Panc1 (cell line): ENCODE results near the gene SHB. TPM values are rescaled to one million over a fixed set of nuclear protein-coding genes. Genes with fewer than 3 reads are reported as not detected.
A peak's percentile ranks its signal among the peaks of the same experiment; 100 is the strongest.

Experiments used
- ATAC-seq: fragments of 200-7000 bp; cut with Tn5 transposase; 2 replicates; pipeline ENCODE4 v1.9.1; 2020; ENCODE audit warnings: mild to moderate bottlenecking, moderate library complexity
- BruUV-seq: library from RNA; stranded (reverse); fragments of 400-500 nt; replicated peaks from 2 replicates; lab custom pipeline; 2021; lab: Mats Ljungman, UMichigan
- CTCF ChIA-PET: fragments of 300-600 bp; sonication (Branson Sonifier 250); formaldehyde crosslinking; loops from one replicate; lab custom pipeline; 2022; ENCODE audit warnings: antibody characterized with exemption; lab: Charles Lee
- POLR2A ChIA-PET: fragments of 300-600 bp; sonication (Branson Sonifier 250); formaldehyde crosslinking; loops from one replicate; lab custom pipeline; 2022; ENCODE audit warnings: antibody characterized with exemption; lab: Charles Lee
- DNase-seq: peaks from one replicate; pipeline ENCODE4 v3.0.0-alpha.2; 2010; ENCODE audit warnings: low read depth, low spot score
- H3K27ac ChIP-seq: 2 replicates; pipeline ENCODE4 v1.5.1; 2011; ENCODE audit warnings: mild to moderate bottlenecking, low read length, inconsistent platforms
- H3K27me3 ChIP-seq: fragments of 200-500 bp; sonication (Bioruptor generic); 2 replicates; pipeline ENCODE4 v1.6.0; 2014; ENCODE audit warnings: low read length, inconsistent platforms; ENCODE audit not compliant: control insufficient read depth, insufficient read depth
- H3K36me3 ChIP-seq: fragments of 200-500 bp; sonication (Bioruptor generic); 2 replicates; pipeline ENCODE4 v1.5.1; 2014; ENCODE audit warnings: inconsistent platforms, mild to moderate bottlenecking, low read length, moderate library complexity; ENCODE audit not compliant: control insufficient read depth, insufficient read depth
- H3K4me1 ChIP-seq: 2 replicates; pipeline ENCODE4 v1.5.1; 2011; ENCODE audit warnings: inconsistent platforms, mild to moderate bottlenecking, low read length, moderate library complexity; ENCODE audit not compliant: control insufficient read depth, insufficient read depth
- H3K4me3 ChIP-seq, 2 experiments: 2 replicates each; pipeline ENCODE4 v1.5.1; 2011 to 2012; ENCODE audit warnings: low read depth in 2 of 2, low read length in 2 of 2, mild to moderate bottlenecking in 2 of 2, inconsistent platforms in 1 of 2, moderate library complexity in 1 of 2
- H3K9me3 ChIP-seq: fragments of 200-500 bp; sonication (Bioruptor generic); 2 replicates; pipeline ENCODE4 v1.5.1; 2014; ENCODE audit warnings: low read depth, mild to moderate bottlenecking, inconsistent platforms, low read length, moderate library complexity; ENCODE audit not compliant: control insufficient read depth, insufficient read depth
- CTCF ChIP-seq: fragments of 450-650 bp; IDR thresholded peaks from 2 replicates; pipeline ENCODE4 v1.5.1; 2017; ENCODE audit warnings: mild to moderate bottlenecking
- POLR2AphosphoS5 ChIP-seq: IDR thresholded peaks from 2 replicates; pipeline ENCODE4 v1.6.1; 2012; ENCODE audit warnings: mild to moderate bottlenecking, low read depth, low read length, moderate library complexity
- SIN3A ChIP-seq: IDR thresholded peaks from 2 replicates; pipeline ENCODE4 v1.6.1; 2012; ENCODE audit warnings: low read depth, mild to moderate bottlenecking, low read length, moderate library complexity, borderline replicate concordance; ENCODE audit not compliant: insufficient read depth
- TCF7L2 ChIP-seq: IDR thresholded peaks from 2 replicates; pipeline ENCODE4 v1.6.1; 2011; ENCODE audit warnings: mild to moderate bottlenecking, low read depth, low read length, inconsistent platforms
- in situ Hi-C: cut with HindIII; loops from 2 replicates; pipeline ENCODE4 v1.10.0; 2016; ENCODE audit warnings: low sequenced_read_pairs, low pct_unique_long_range_greater_than_20kb
- intact Hi-C: fragments of 100-400 bp; cut with micrococcal nuclease; formaldehyde crosslinking; loops from one replicate; pipeline ENCODE4 v1.10.0; 2022; ENCODE audit not compliant: unreplicated experiment
- total RNA-seq: library from RNA; stranded (reverse); gene quantifications from one replicate; pipeline ENCODE4 v1.2.1, GENCODE V29; 2021; ENCODE audit not compliant: unreplicated experiment
- TF ChIP-seq, protein P1 (sequence below), 2 experiments: IDR thresholded peaks; 2 replicates each; pipeline ENCODE4 v1.6.1; 2011 to 2012; ENCODE audit warnings: low read depth in 2 of 2, control low read depth in 1 of 2, low read length in 1 of 2, mild to moderate bottlenecking in 1 of 2, moderate library complexity in 1 of 2; ENCODE audit not compliant: insufficient read depth in 1 of 2

The SHB gene
- total RNA-seq, 1 experiment from 2014 or later, result 59.9 TPM

GRCh38 chr9:38062498-38063362 lies 6.3 kb downstream of the SHB start:
- H3K4me3 ChIP-seq, result peak overlapping the region; percentile 82 to 93
- POLR2A ChIA-PET, result interaction anchor here (0.7 kb wide), 1 partner anchor 36 kb away, joined by 10 read pairs; no protein-coding TSS in a partner anchor
- peak; percentile 15 for ATAC-seq
- no peaks in the 10 kb centered on the region for H3K27me3 ChIP-seq
- intact Hi-C loops (loop anchor here (10.0 kb wide), 1 partner anchor 128 kb away; no protein-coding TSS in a partner anchor), in situ Hi-C loops (no loop called here)
- no TSS peak for BruUV-seq
- no peaks in the 10 kb centered on the region for H3K9me3 ChIP-seq
- H3K4me1 ChIP-seq, result peaks cover 58% of the 10 kb centered on the region
- DNase-seq, result no peak
- peaks cover 5% of the 10 kb centered on the region for H3K36me3 ChIP-seq
- CTCF ChIA-PET, result interaction anchor here (0.6 to 0.7 kb wide), 3 partner anchors 20 to 45 kb away, joined by 3 to 5 read pairs (median 4); no protein-coding TSS in a partner anchor
- TF ChIP-seq SIN3A, result no peak
- no peak for TF ChIP-seq POLR2AphosphoS5
- TF ChIP-seq CTCF, result no peak
- TF ChIP-seq, protein P1, sequence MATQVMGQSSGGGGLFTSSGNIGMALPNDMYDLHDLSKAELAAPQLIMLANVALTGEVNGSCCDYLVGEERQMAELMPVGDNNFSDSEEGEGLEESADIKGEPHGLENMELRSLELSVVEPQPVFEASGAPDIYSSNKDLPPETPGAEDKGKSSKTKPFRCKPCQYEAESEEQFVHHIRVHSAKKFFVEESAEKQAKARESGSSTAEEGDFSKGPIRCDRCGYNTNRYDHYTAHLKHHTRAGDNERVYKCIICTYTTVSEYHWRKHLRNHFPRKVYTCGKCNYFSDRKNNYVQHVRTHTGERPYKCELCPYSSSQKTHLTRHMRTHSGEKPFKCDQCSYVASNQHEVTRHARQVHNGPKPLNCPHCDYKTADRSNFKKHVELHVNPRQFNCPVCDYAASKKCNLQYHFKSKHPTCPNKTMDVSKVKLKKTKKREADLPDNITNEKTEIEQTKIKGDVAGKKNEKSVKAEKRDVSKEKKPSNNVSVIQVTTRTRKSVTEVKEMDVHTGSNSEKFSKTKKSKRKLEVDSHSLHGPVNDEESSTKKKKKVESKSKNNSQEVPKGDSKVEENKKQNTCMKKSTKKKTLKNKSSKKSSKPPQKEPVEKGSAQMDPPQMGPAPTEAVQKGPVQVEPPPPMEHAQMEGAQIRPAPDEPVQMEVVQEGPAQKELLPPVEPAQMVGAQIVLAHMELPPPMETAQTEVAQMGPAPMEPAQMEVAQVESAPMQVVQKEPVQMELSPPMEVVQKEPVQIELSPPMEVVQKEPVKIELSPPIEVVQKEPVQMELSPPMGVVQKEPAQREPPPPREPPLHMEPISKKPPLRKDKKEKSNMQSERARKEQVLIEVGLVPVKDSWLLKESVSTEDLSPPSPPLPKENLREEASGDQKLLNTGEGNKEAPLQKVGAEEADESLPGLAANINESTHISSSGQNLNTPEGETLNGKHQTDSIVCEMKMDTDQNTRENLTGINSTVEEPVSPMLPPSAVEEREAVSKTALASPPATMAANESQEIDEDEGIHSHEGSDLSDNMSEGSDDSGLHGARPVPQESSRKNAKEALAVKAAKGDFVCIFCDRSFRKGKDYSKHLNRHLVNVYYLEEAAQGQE (IDR thresholded peaks at IDR 0.05; ENCODE audit: insufficient read depth in 1 of 2, low read depth in 2 of 2, low read length in 1 of 2), result no peak
- TF ChIP-seq TCF7L2, result peak; percentile 80
- peak overlapping the region; percentile 89 for H3K27ac ChIP-seq

DNA sequence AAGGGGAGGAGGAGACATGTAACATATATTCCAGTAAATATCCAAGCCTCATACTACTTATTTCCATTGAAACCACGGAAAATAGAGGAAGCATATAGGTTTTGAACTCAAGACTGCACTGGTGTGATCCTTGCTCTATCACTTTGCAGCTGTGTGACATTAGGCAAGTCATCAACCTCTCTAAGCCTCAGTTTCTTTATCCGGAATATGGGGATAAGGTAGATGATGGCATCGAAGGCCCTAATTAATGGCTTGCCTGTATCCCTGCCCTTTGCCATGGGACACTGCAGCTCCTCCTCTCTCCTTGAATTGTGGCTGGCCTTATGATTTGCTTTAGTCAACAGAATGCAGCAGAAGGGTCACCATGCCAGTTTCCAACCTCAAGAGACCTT lies 6.9 kb downstream of the SHB start:
- Histone ChIP-seq H3K9me3 (no peaks in the 10 kb centered on the region), H3K4me3 (peak overlapping the region in 1 of 2 experiments; percentile 93; a peak in 2 of 4 replicates), H3K27ac (peak overlapping the region; percentile 89), H3K4me1 (peaks cover 64% of the 10 kb centered on the region), H3K36me3 (peaks cover 2% of the 10 kb centered on the region; the same call in 1 of the 2 replicates), H3K27me3 (no peaks in the 10 kb centered on the region)
- CTCF ChIA-PET, result interaction anchor here (0.6 kb wide), 1 partner anchor 44 kb away, joined by 3 read pairs; no protein-coding TSS in a partner anchor
- intact Hi-C loops, result loop anchor here (10.0 kb wide), 1 partner anchor 127 kb away; no protein-coding TSS in a partner anchor
- TF ChIP-seq CTCF (no peak), POLR2AphosphoS5 (no peak), TCF7L2 (no peak), SIN3A (no peak)
- TF ChIP-seq, protein P1 (IDR thresholded peaks at IDR 0.05; ENCODE audit: insufficient read depth in 1 of 2, low read depth in 2 of 2, low read length in 1 of 2), result no peak
- POLR2A ChIA-PET, result no interaction called here
- no TSS peak for BruUV-seq
- ATAC-seq, result no peak
- no peak for DNase-seq
- in situ Hi-C loops, result no loop called here
